Fibroblast of lung (primary cell): Measurements from ENCODE around the gene JAKMIP3. TPM values are rescaled to one million over a fixed set of nuclear protein-coding genes. Genes with fewer than 3 reads are reported as not detected.

Experiments used
- DNase-seq, 2 donors: peaks; one replicate each; pipeline versions ENCODE4 v3.0.0 to v3.0.0-alpha.2; 2010; ENCODE audit warnings: low read depth in 2 of 2
- H2AFZ ChIP-seq: 2 replicates; pipeline ENCODE4 v1.5.1; 2012; ENCODE audit warnings: low read length, control low read depth, inconsistent platforms
- H3K27ac ChIP-seq: 2 replicates; pipeline ENCODE4 v1.5.1; 2011; ENCODE audit warnings: low read length, control low read depth; ENCODE audit not compliant: insufficient read depth
- H3K27me3 ChIP-seq: 2 replicates; pipeline ENCODE4 v1.5.1; 2011; ENCODE audit warnings: mild to moderate bottlenecking, low read length; ENCODE audit not compliant: control insufficient read depth, insufficient read depth
- H3K36me3 ChIP-seq: 2 replicates; pipeline ENCODE4 v1.5.1; 2011; ENCODE audit warnings: low read length; ENCODE audit not compliant: control insufficient read depth, insufficient read depth
- H3K4me1 ChIP-seq: 2 replicates; pipeline ENCODE4 v1.5.1; 2011; ENCODE audit warnings: low read length; ENCODE audit not compliant: control insufficient read depth, insufficient read depth; ENCODE audit errors: extremely low read depth
- H3K4me2 ChIP-seq: 2 replicates; pipeline ENCODE4 v1.5.1; 2011; ENCODE audit warnings: low read length, control low read depth; ENCODE audit not compliant: insufficient read depth; ENCODE audit errors: extremely low read depth
- H3K4me3 ChIP-seq, 4 experiments: fragments of 200-600 bp in 1 of 4; sonication (generic) in 1 of 4; replicated peaks in 1 of 4; 2 replicates each; pipeline ENCODE4 v1.5.1; 2011 to 2016; ENCODE audit warnings: low read length in 4 of 4, low read depth in 3 of 4, mild to moderate bottlenecking in 3 of 4, control low read depth in 2 of 4, inconsistent platforms in 1 of 4, mixed read lengths in 1 of 4; ENCODE audit not compliant: insufficient read depth in 1 of 4; ENCODE audit errors: control extremely low read depth in 1 of 4
- H3K79me2 ChIP-seq: 2 replicates; pipeline ENCODE4 v1.5.1; 2012; ENCODE audit warnings: mild to moderate bottlenecking, low read length, inconsistent platforms; ENCODE audit not compliant: control insufficient read depth, insufficient read depth
- H3K9ac ChIP-seq: 2 replicates; pipeline ENCODE4 v1.5.1; 2011; ENCODE audit warnings: mild to moderate bottlenecking, low read length, control low read depth; ENCODE audit not compliant: insufficient read depth
- H3K9me3 ChIP-seq: 2 replicates; pipeline ENCODE4 v1.5.1; 2012; ENCODE audit warnings: low read depth, low read length; ENCODE audit not compliant: control insufficient read depth, insufficient read depth
- H4K20me1 ChIP-seq: 2 replicates; pipeline ENCODE4 v1.5.1; 2011; ENCODE audit warnings: low read length; ENCODE audit not compliant: control insufficient read depth, insufficient read depth; ENCODE audit errors: extremely low read depth
- CTCF ChIP-seq, 2 donors: IDR thresholded peaks in 1 of 2; conservative IDR thresholded peaks in 1 of 2; 1 replicate in 1 of 2; 2 replicates in 1 of 2; pipeline ENCODE4 v1.5.1; 2011 to 2012; ENCODE audit warnings: low read length in 2 of 2, control low read depth in 1 of 2, inconsistent platforms in 1 of 2, low read depth in 1 of 2, mild to moderate bottlenecking in 1 of 2
- EZH2 ChIP-seq: IDR thresholded peaks from 2 replicates; pipeline ENCODE4 v1.5.1; 2012; ENCODE audit warnings: low read length, control low read depth, mild to moderate bottlenecking; ENCODE audit errors: missing control alignments
- polyA plus RNA-seq, 2 donors: library from polyadenylated mRNA; depleted of rRNA in 1 of 2; stranded (reverse) in 1 of 2; unstranded in 1 of 2; fragments of >200 nt; gene quantifications; 2 replicates each; pipeline ENCODE4 v1.2.1, GENCODE V29; 2011 to 2012; ENCODE audit warnings: missing spikeins in 1 of 2
- total RNA-seq: library from RNA; depleted of rRNA; stranded (reverse); fragments of >200 nt; gene quantifications from 2 replicates; pipeline ENCODE4 v1.2.1, GENCODE V29; 2014

Gene JAKMIP3
- total and polyA plus RNA-seq, 2 donors (not counting 1 experiment from before 2014, with no cell fraction given), result 0.17 TPM

- H3K27ac ChIP-seq, result no peak overlapping the region
- H4K20me1 ChIP-seq, result no peaks in the 10 kb centered on the region
- no peaks in the 10 kb centered on the region for H3K36me3 ChIP-seq
- no peak overlapping the region for H3K4me3 ChIP-seq
- no peak overlapping the region for H3K9ac ChIP-seq
- no peak overlapping the region for H3K4me2 ChIP-seq
- H3K79me2 ChIP-seq, result no peaks in the 10 kb centered on the region
- H3K9me3 ChIP-seq, result no peaks in the 10 kb centered on the region
- TF ChIP-seq CTCF (conservative IDR thresholded peaks at IDR 0.05 in 1 of 2, IDR thresholded peaks at IDR 0.05 in 1 of 2; ENCODE audit: low read depth in 1 of 2, low read length in 2 of 2) (no peak), EZH2 (no peak)
- no peak for DNase-seq
- no peaks in the 10 kb centered on the region for H3K27me3 ChIP-seq
- no peak overlapping the region for H2AFZ ChIP-seq
- no peaks in the 10 kb centered on the region for H3K4me1 ChIP-seq
Observed at GRCh38 chr10:132064082-132064755, 1.5 kb upstream of the JAKMIP3 start.

GRCh38 chr10:132064771-132065437 lies 842 bp upstream of the JAKMIP3 start:
- TF ChIP-seq CTCF (conservative IDR thresholded peaks at IDR 0.05 in 1 of 2, IDR thresholded peaks at IDR 0.05 in 1 of 2; ENCODE audit: low read depth in 1 of 2, low read length in 2 of 2) (no peak), EZH2 (no peak)
- Histone ChIP-seq H3K9ac (no peak overlapping the region), H3K4me1 (no peaks in the 10 kb centered on the region), H2AFZ (peak overlapping the region; percentile 95), H3K27ac (peak overlapping the region; percentile 41), H3K79me2 (no peaks in the 10 kb centered on the region), H3K9me3 (no peaks in the 10 kb centered on the region), H3K4me2 (peak overlapping the region; percentile 95), H3K27me3 (no peaks in the 10 kb centered on the region), H3K36me3 (no peaks in the 10 kb centered on the region), H4K20me1 (no peaks in the 10 kb centered on the region), H3K4me3 (peak overlapping the region in 2 of 4 experiments; percentile 47 to 61)
- DNase-seq, result no peak

- TF ChIP-seq CTCF (conservative IDR thresholded peaks at IDR 0.05 in 1 of 2, IDR thresholded peaks at IDR 0.05 in 1 of 2; ENCODE audit: low read depth in 1 of 2, low read length in 2 of 2) (no peak), EZH2 (no peak)
- H3K79me2 ChIP-seq, result no peaks in the 10 kb centered on the region
- peak overlapping the region; percentile 2 for H3K27ac ChIP-seq
- no peaks in the 10 kb centered on the region for H3K36me3 ChIP-seq
- peak overlapping the region; percentile 93 for H3K4me2 ChIP-seq
- peak overlapping the region; percentile 16 for H3K9ac ChIP-seq
- no peaks in the 10 kb centered on the region for H3K4me1 ChIP-seq
- peak overlapping the region; percentile 48 to 66 (median 62) for H3K4me3 ChIP-seq
- no peaks in the 10 kb centered on the region for H3K9me3 ChIP-seq
- H4K20me1 ChIP-seq, result no peaks in the 10 kb centered on the region
- H2AFZ ChIP-seq, result peak overlapping the region; percentile 92
- DNase-seq, result no peak
- no peaks in the 10 kb centered on the region for H3K27me3 ChIP-seq
Observed at GRCh38 chr10:132066186-132066585, 440 bp downstream of the JAKMIP3 start.
